A673 (cell line): ENCODE results near the gene RNF220. TPM values are rescaled to one million over a fixed set of nuclear protein-coding genes. Genes with fewer than 3 reads are reported as not detected.

Experiments used
- BruUV-seq: library from RNA; stranded (reverse); fragments of 400-500 nt; replicated peaks from 2 replicates; lab custom pipeline; 2021; lab: Mats Ljungman, UMichigan
- CTCF ChIA-PET: fragments of 300-600 bp; sonication (Branson Sonifier 250); formaldehyde crosslinking; loops from one replicate; lab custom pipeline; 2022; ENCODE audit warnings: antibody characterized with exemption; lab: Charles Lee
- POLR2A ChIA-PET: fragments of 300-600 bp; sonication (Branson Sonifier 250); formaldehyde crosslinking; loops from one replicate; lab custom pipeline; 2022; ENCODE audit warnings: antibody characterized with exemption; ENCODE audit not compliant: low non-redundant PET; lab: Charles Lee
- DNase-seq: peaks from one replicate; pipeline ENCODE4 v3.0.0-alpha.2; 2015; ENCODE audit warnings: low spot score
- H3K27ac ChIP-seq: fragments of 200-600 bp; sonication (generic); 2 replicates; pipeline ENCODE4 v1.5.1; 2016; ENCODE audit warnings: mixed run types, low read depth, mild to moderate bottlenecking, mixed read lengths, antibody characterized with exemption, low read length; ENCODE audit not compliant: poor library complexity, severe bottlenecking
- H3K27me3 ChIP-seq: fragments of 200-600 bp; sonication (generic); replicated peaks from 2 replicates; pipeline ENCODE4 v1.6.1; 2017; ENCODE audit warnings: mixed run types, low read depth, mild to moderate bottlenecking, mixed read lengths, antibody characterized with exemption, low read length; ENCODE audit not compliant: insufficient read depth, poor library complexity
- H3K36me3 ChIP-seq: fragments of 200-600 bp; sonication (generic); 2 replicates; pipeline ENCODE4 v1.6.1; 2016; ENCODE audit warnings: mixed run types, mild to moderate bottlenecking, mixed read lengths, antibody characterized with exemption, low read length; ENCODE audit not compliant: insufficient read depth, poor library complexity, severe bottlenecking
- H3K4me1 ChIP-seq: fragments of 200-600 bp; sonication (generic); 2 replicates; pipeline ENCODE4 v1.6.1; 2017; ENCODE audit warnings: mixed run types, mild to moderate bottlenecking, mixed read lengths, antibody characterized with exemption, low read length; ENCODE audit not compliant: insufficient read depth, poor library complexity, severe bottlenecking
- H3K4me3 ChIP-seq: fragments of 200-600 bp; sonication (generic); 2 replicates; pipeline ENCODE4 v1.5.1; 2016; ENCODE audit warnings: low read depth, mixed run types, mild to moderate bottlenecking, mixed read lengths, low read length; ENCODE audit not compliant: poor library complexity, severe bottlenecking
- H3K9me3 ChIP-seq: fragments of 200-600 bp; sonication (generic); 2 replicates; pipeline ENCODE4 v1.6.1; 2016; ENCODE audit warnings: mixed run types, low read depth, mild to moderate bottlenecking, mixed read lengths, antibody characterized with exemption, low read length; ENCODE audit not compliant: poor library complexity, severe bottlenecking
- CTCF ChIP-seq: fragments of 300-800, 200-600 bp; sonication (generic); conservative IDR thresholded peaks from 2 replicates; pipeline ENCODE4 v1.5.1; 2017; ENCODE audit warnings: low read depth, mild to moderate bottlenecking, antibody characterized with exemption, low read length, moderate library complexity, mixed read lengths
- EZH2 ChIP-seq: fragments of 200-600 bp; sonication (generic); IDR thresholded peaks from 2 replicates; pipeline ENCODE4 v1.6.1; 2017; ENCODE audit warnings: borderline replicate concordance, low read depth, mild to moderate bottlenecking, mixed read lengths, antibody characterized with exemption, low read length; ENCODE audit not compliant: poor library complexity, severe bottlenecking
- intact Hi-C: fragments of 100-400 bp; cut with micrococcal nuclease; formaldehyde crosslinking; loops from one replicate; pipeline ENCODE4 v1.10.0; 2022; ENCODE audit not compliant: unreplicated experiment
- total RNA-seq: library from RNA; stranded (reverse); gene quantifications from 2 replicates; pipeline ENCODE4 v1.2.3, GENCODE V29; 2021

The RNF220 gene
- total RNA-seq, 1 experiment from 2014 or later, result 80.6 TPM

GRCh38 chr1:44523593-44524591 is 118.8 kb downstream of the RNF220 start:
- ChIA-PET POLR2A (no interaction called here), CTCF (no interaction called here)
- Histone ChIP-seq H3K27ac (no peak overlapping the region), H3K36me3 (no peaks in the 10 kb centered on the region), H3K27me3 (no peaks in the 10 kb centered on the region), H3K9me3 (no peaks in the 10 kb centered on the region), H3K4me3 (no peak overlapping the region), H3K4me1 (no peaks in the 10 kb centered on the region)
- intact Hi-C loops, result no loop called here
- no peak for TF ChIP-seq CTCF
- TF ChIP-seq EZH2, result no peak
- DNase-seq, result no peak
- BruUV-seq, result no TSS peak

- no peak overlapping the region for H3K4me3 ChIP-seq
- no TSS peak for BruUV-seq
- DNase-seq, result no peak
- H3K9me3 ChIP-seq, result no peaks in the 10 kb centered on the region
- no peaks in the 10 kb centered on the region for H3K4me1 ChIP-seq
- TF ChIP-seq EZH2 (no peak), CTCF (no peak)
- no peaks in the 10 kb centered on the region for H3K36me3 ChIP-seq
- H3K27me3 ChIP-seq, result no peaks in the 10 kb centered on the region
- POLR2A ChIA-PET, result no interaction called here
- intact Hi-C loops, result no loop called here
- CTCF ChIA-PET, result no interaction called here
- no peak overlapping the region for H3K27ac ChIP-seq
Measured at GRCh38 chr1:44524655-44525500, 119.8 kb downstream of the RNF220 start.

GRCh38 chr1:44526295-44527073 is 121.4 kb downstream of the RNF220 start:
- BruUV-seq, result no TSS peak
- no peaks in the 10 kb centered on the region for H3K9me3 ChIP-seq
- no peak overlapping the region for H3K27ac ChIP-seq
- CTCF ChIA-PET, result interaction anchor here (0.5 to 0.6 kb wide), 2 partner anchors 44 to 187 kb away, joined by 3 to 7 read pairs; no protein-coding TSS in a partner anchor
- no peak for DNase-seq
- H3K4me3 ChIP-seq, result no peak overlapping the region
- no peaks in the 10 kb centered on the region for H3K27me3 ChIP-seq
- H3K4me1 ChIP-seq, result no peaks in the 10 kb centered on the region
- TF ChIP-seq EZH2 (no peak), CTCF (no peak)
- POLR2A ChIA-PET, result no interaction called here
- intact Hi-C loops, result no loop called here
- H3K36me3 ChIP-seq, result no peaks in the 10 kb centered on the region
